HG03342 (cell line): ENCODE data around the gene KIAA1549.
"Not testable (repeated sequence)": the region's sequence is repeated elsewhere in the genome, so short reads cannot be mapped to it uniquely, and the experiment has no call there.

ENCODE experiments used
- ATAC-seq: cut with Tn5 transposase; IDR thresholded peaks from one replicate; pipeline ENCODE4 v1.9.1; 2021; ENCODE audit warnings: mild to moderate bottlenecking, moderate library complexity; ENCODE audit not compliant: unreplicated experiment

The KIAA1549 gene

GRCh38 chr7:138821912-138822311, 159.3 kb downstream of the KIAA1549 start:
- no peak for ATAC-seq

- no peak for ATAC-seq
Measured at GRCh38 chr7:138819625-138820024, 161.6 kb downstream of the KIAA1549 start.

GRCh38 chr7:138816650-138817049, 164.5 kb downstream of the KIAA1549 start:
- ATAC-seq, result no peak

- ATAC-seq, result no peak
Measured at GRCh38 chr7:138814816-138815332, 166.3 kb downstream of the KIAA1549 start.

GRCh38 chr7:138813945-138814344, 167.2 kb downstream of the KIAA1549 start:
- no peak for ATAC-seq

- ATAC-seq, result not testable (repeated sequence)
Measured at GRCh38 chr7:138811327-138811726, 169.9 kb downstream of the KIAA1549 start.

GRCh38 chr7:138809346-138809745, 171.8 kb downstream of the KIAA1549 start:
- no peak for ATAC-seq

- ATAC-seq, result no peak
Measured at GRCh38 chr7:138804618-138805017, 176.6 kb downstream of the KIAA1549 start.

- ATAC-seq, result no peak
Measured at GRCh38 chr7:138802706-138803105, 178.5 kb downstream of the KIAA1549 start.

- ATAC-seq, result no peak
Measured at GRCh38 chr7:138801256-138801655, 179.9 kb downstream of the KIAA1549 start.

GRCh38 chr7:138799336-138800000, 181.7 kb downstream of the KIAA1549 start:
- ATAC-seq, result no peak

- ATAC-seq, result no peak
Measured at GRCh38 chr7:138798836-138799235, 182.4 kb downstream of the KIAA1549 start.

- ATAC-seq, result no peak
Measured at GRCh38 chr7:138797715-138798320, 183.4 kb downstream of the KIAA1549 start, which contains the start of the genes ATP6V0A4 and TMEM213. ATP6V0A4 (minus strand) TSS chr7:138798196; CDS start chr7:138771247, 26,949 bp downstream. TMEM213 (plus strand) TSS chr7:138797994; CDS start chr7:138798105, 111 bp downstream.

GRCh38 chr7:138797046-138797445, 184.1 kb downstream of the KIAA1549 start:
- not testable (repeated sequence) for ATAC-seq

- ATAC-seq, result no peak
Measured at GRCh38 chr7:138796038-138796615, 185.1 kb downstream of the KIAA1549 start.

- no peak for ATAC-seq
Measured at GRCh38 chr7:138785587-138786437, 195.4 kb downstream of the KIAA1549 start.

GRCh38 chr7:138784692-138785091, 196.5 kb downstream of the KIAA1549 start:
- no peak for ATAC-seq
